Astrocyte of the cerebellum (primary cell): ENCODE measurements around the gene HSD17B3.

Source experiments
- DNase-seq: peaks from one replicate; pipeline ENCODE4 v3.0.0-alpha.2; 2011; ENCODE audit warnings: low read depth
- H3K4me3 ChIP-seq: 2 replicates; pipeline ENCODE4 v1.5.1; 2011; ENCODE audit warnings: mild to moderate bottlenecking, low read depth, low read length, moderate library complexity
- in situ Hi-C: cut with HindIII; loops from 2 replicates; pipeline ENCODE4 v1.10.0; 2017; ENCODE audit warnings: low sequenced_read_pairs
- TF ChIP-seq, protein P1 (sequence below): IDR thresholded peaks from 2 replicates; pipeline ENCODE4 v1.5.1; 2012; ENCODE audit warnings: low read length, low read depth, moderate library complexity, mild to moderate bottlenecking; ENCODE audit errors: missing control alignments

The HSD17B3 gene

DNA sequence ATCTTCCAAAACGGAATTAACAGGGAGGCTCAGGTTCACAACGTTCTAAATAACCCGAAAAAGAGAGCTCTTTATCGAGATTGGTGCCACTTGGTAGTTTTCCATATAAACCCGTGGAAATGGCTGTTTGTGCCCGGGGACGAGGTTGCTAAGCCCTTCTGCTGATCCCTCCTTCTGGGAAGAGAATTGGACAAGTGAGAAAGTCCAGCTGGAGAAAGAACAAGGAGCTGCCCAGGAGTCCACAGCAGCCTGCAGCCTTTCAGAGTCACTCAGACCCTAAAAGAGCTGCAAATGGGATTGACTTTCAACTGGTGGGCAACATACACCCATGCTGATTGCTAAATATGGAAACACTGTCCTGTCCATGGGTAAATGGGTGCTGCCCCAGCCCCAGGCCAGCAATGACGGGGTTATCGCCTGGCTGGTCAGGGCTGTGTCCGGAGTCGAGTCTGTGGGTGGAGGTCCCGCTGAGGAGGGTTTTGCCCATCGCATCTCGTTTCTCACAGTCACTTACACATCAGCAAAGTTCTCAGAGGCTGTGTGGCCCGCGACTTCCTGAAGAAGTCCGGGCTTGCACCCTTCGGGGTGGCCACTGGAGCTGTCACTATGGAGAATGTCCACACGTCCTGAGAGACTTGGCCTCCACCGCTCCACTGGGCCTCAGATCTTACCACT, 40.7 kb upstream of the HSD17B3 start:
- TF ChIP-seq, protein P1, sequence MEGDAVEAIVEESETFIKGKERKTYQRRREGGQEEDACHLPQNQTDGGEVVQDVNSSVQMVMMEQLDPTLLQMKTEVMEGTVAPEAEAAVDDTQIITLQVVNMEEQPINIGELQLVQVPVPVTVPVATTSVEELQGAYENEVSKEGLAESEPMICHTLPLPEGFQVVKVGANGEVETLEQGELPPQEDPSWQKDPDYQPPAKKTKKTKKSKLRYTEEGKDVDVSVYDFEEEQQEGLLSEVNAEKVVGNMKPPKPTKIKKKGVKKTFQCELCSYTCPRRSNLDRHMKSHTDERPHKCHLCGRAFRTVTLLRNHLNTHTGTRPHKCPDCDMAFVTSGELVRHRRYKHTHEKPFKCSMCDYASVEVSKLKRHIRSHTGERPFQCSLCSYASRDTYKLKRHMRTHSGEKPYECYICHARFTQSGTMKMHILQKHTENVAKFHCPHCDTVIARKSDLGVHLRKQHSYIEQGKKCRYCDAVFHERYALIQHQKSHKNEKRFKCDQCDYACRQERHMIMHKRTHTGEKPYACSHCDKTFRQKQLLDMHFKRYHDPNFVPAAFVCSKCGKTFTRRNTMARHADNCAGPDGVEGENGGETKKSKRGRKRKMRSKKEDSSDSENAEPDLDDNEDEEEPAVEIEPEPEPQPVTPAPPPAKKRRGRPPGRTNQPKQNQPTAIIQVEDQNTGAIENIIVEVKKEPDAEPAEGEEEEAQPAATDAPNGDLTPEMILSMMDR: no peak
- in situ Hi-C loops: no loop called here
- no peak overlapping the region for H3K4me3 ChIP-seq
- no peak for DNase-seq

DNA sequence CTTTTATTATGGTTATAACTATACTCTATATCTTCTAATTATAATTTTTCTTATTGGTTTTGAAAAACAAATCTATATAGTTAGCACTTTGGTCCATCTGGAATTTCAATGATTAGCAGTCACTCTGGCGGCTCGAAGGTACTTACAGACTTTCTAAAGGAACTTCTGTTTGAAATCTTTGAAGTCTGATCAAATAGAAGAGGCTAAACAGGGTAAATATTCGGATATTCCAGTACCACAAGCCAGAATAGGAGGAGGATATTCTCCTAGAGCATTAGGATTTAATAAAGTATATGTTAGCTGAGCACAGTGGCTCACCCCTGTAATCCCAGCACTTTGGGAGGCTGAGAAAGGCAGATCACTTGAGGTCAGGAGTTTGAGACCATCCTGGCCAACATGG, 38.7 kb upstream of the HSD17B3 start:
- TF ChIP-seq, protein P1: no peak
- in situ Hi-C loops: no loop called here
- DNase-seq: no peak
- no peak overlapping the region for H3K4me3 ChIP-seq

DNA sequence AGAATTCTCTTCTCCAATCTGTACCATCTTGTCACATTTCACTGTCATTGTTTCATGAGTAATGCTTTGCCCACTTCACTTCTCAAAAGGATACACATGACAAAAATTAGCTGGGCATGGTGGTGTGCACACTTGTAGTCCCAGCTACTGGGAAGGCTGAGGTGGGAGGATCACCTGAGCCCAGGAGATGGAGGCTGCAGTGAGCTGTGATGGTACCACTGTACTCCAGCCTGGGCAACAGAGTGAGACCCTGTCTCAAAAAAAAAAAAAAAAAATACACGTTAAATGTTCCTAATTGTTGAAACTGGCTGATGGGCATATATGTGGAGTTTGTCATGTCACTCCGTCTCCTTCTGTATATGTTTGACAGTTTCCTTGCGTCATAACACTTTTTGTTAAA, 36.3 kb upstream of the HSD17B3 start:
- H3K4me3 ChIP-seq: no peak overlapping the region
- TF ChIP-seq, protein P1: no peak
- in situ Hi-C loops: no loop called here
- no peak for DNase-seq

DNA sequence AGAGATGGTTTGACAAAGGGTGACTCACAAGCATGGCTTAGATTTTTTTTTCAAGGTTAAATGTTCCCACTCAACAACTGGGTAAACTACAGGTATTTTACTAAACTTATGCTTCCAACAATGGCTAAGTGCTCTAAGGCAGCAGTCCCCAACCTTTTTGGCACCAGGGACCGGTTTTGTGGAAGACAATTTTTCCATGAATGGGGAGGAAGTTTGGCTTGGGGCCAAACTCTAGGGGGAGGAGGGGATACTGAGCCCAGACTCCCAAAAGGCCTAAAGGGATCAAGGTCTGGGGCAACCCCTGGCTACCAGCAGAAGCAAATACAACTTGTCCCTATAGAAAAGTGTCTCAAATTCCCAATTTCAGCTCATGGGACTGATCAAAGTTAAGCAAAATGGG, 32.0 kb upstream of the HSD17B3 start:
- H3K4me3 ChIP-seq: no peak overlapping the region
- TF ChIP-seq, protein P1: no peak
- no peak for DNase-seq
- in situ Hi-C loops: no loop called here

DNA sequence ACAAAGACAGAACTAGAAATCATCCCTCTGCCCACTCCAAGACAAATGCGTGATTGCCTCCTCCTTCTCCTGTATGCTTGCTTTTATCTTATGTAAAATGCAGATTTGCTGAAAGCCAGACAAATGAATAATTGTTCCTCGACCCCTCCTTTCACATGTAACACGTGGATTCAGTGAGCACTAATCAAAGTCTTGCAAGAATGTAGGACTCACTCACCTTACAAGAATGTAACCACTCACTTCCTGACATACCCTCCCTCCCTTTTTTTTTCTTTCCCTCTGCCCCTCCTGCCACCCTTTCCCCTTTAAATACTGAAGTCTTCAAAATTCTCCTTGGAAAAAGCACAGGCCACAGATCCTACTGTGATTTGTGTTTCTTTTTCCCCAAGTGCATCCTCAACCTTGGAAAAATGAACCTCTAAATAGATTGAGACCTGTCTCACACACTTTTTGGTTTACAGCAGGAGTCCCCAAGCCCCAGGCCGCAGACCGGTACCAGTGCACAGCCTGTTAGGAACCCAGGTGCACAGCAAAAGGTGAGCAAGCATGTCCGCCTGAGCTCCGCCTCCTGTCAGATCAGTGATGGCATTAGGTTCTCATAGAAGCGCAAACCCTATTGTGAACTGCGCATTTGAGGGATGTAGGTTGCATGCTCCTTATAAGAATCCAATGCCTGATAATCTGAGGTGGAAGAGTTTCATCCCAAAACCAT, 29.4 kb upstream of the HSD17B3 start:
- TF ChIP-seq, protein P1: no peak
- in situ Hi-C loops: no loop called here
- DNase-seq: no peak
- no peak overlapping the region for H3K4me3 ChIP-seq

DNA sequence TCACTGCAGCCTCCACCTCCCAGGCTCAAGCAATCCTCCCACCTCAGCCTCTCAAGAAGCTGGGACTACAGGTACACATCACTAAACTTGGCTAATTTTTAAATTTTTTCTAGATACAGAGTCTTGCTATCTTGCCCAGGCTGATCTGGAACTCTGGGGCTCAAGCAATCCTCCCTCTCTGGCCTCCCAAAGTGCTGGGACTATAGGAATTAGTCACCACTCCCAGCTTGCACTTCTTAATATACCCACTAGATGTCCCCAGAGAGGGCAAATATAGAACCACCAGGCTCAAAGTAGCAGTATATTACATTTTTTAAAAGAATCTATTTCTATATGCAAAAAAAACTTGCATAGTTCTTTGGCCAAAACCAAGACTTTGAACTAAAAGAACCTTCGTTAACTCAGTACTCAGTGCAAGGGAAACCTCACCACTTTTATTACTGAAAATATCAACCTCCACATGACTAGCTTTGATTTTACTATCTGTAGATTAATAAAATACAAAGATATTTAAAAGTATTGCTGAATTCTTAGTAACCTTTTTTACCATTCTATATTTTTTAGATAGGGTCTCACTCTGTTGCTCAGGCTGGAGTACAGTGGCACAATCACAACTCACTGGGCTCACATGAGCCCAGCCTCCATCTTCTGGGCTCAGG, 25.8 kb upstream of the HSD17B3 start:
- H3K4me3 ChIP-seq: no peak overlapping the region
- peak; percentile 38 for DNase-seq
- in situ Hi-C loops: no loop called here
- TF ChIP-seq, protein P1: peak; percentile 84
